Neural progenitor cell (in vitro differentiated cells): ENCODE measurements around the gene SINHCAF. TPM values are rescaled to one million over a fixed set of nuclear protein-coding genes. Genes with fewer than 3 reads are reported as not detected.

ENCODE experiments used
- DNase-seq: peaks from one replicate; pipeline ENCODE4 v3.0.0-alpha.2; 2016; ENCODE audit warnings: low spot score
- H2AFZ ChIP-seq: fragments of 200-600 bp; sonication (generic); replicated peaks from 2 replicates; pipeline ENCODE4 v1.6.1; 2016; ENCODE audit warnings: antibody characterized with exemption
- H3F3A ChIP-seq: fragments of 200-600 bp; sonication (generic); 2 replicates; pipeline ENCODE4 v1.6.1; 2016; ENCODE audit warnings: antibody characterized with exemption, low read depth
- H3K27ac ChIP-seq: fragments of 200-600 bp; sonication (generic); 2 replicates; pipeline ENCODE4 v1.5.1; 2016; ENCODE audit warnings: mild to moderate bottlenecking
- H3K27me3 ChIP-seq: fragments of 200-600 bp; sonication (generic); 2 replicates; pipeline ENCODE4 v1.6.1; 2016; ENCODE audit warnings: mild to moderate bottlenecking, moderate library complexity
- H3K36me3 ChIP-seq: fragments of 200-600 bp; sonication (generic); 2 replicates; pipeline ENCODE4 v1.5.1; 2016
- H3K4me1 ChIP-seq: fragments of 200-600 bp; sonication (generic); 2 replicates; pipeline ENCODE4 v1.6.1; 2016; ENCODE audit warnings: mixed run types
- H3K4me2 ChIP-seq: fragments of 200-600 bp; sonication (generic); 2 replicates; pipeline ENCODE4 v1.6.1; 2016
- H3K4me3 ChIP-seq: fragments of 200-600 bp; sonication (generic); 2 replicates; pipeline ENCODE4 v1.5.1; 2016
- H3K79me2 ChIP-seq: fragments of 200-600 bp; sonication (generic); 2 replicates; pipeline ENCODE4 v1.6.1; 2016; ENCODE audit warnings: low read depth
- H3K9ac ChIP-seq: fragments of 200-600 bp; sonication (generic); 2 replicates; pipeline ENCODE4 v1.6.1; 2016
- H3K9me3 ChIP-seq: fragments of 200-600 bp; sonication (generic); 2 replicates; pipeline ENCODE4 v1.5.1; 2016; ENCODE audit warnings: low read depth
- H4K20me1 ChIP-seq: fragments of 200-600 bp; sonication (generic); 2 replicates; pipeline ENCODE4 v1.6.1; 2016; ENCODE audit warnings: low read depth
- H3K27ac Mint-ChIP-seq: 3 replicates; pipeline ENCODE4 v1.8.0; 2021; ENCODE audit warnings: mixed read lengths
- H3K27me3 Mint-ChIP-seq: 2 replicates; pipeline ENCODE4 v1.8.0; 2022; ENCODE audit warnings: low read depth, mild to moderate bottlenecking, inconsistent platforms, moderate library complexity, mixed read lengths; ENCODE audit not compliant: insufficient read depth
- H3K36me3 Mint-ChIP-seq: 3 replicates; pipeline ENCODE4 v1.8.0; 2021; ENCODE audit warnings: mixed read lengths
- H3K4me1 Mint-ChIP-seq: 3 replicates; pipeline ENCODE4 v1.8.0; 2021; ENCODE audit warnings: mixed read lengths
- H3K4me3 Mint-ChIP-seq: 3 replicates; pipeline ENCODE4 v1.8.0; 2021; ENCODE audit warnings: mild to moderate bottlenecking, moderate library complexity, mixed read lengths
- H3K9me3 Mint-ChIP-seq: 3 replicates; pipeline ENCODE4 v1.8.0; 2020; ENCODE audit warnings: mixed read lengths
- CTCF ChIP-seq: fragments of 200-600 bp; sonication (generic); IDR thresholded peaks from 2 replicates; pipeline ENCODE4 v1.5.1; 2017; ENCODE audit warnings: antibody characterized with exemption, mild to moderate bottlenecking
- EZH2 ChIP-seq: fragments of 200-600 bp; sonication (generic); IDR thresholded peaks from 2 replicates; pipeline ENCODE4 v1.6.1; 2017; ENCODE audit warnings: antibody characterized with exemption, mild to moderate bottlenecking, moderate library complexity
- EZH2phosphoT487 ChIP-seq: fragments of 200-600 bp; sonication (generic); IDR thresholded peaks from 2 replicates; pipeline ENCODE4 v1.6.1; 2017; ENCODE audit warnings: antibody characterized with exemption
- total RNA-seq: library from RNA; depleted of rRNA; stranded (reverse); fragments of >200 nt; gene quantifications from 2 replicates; pipeline ENCODE4 v1.2.3, GENCODE V29; 2015; ENCODE audit warnings: low replicate concordance

SINHCAF gene
- total RNA-seq, 1 donor from 2014 or later, result 1,260 TPM

GRCh38 chr12:31234955-31235867, 90.7 kb downstream of the SINHCAF start:
- peaks cover 10% of the 10 kb centered on the region for H3K9me3 Mint-ChIP-seq
- peak; percentile 73 for DNase-seq
- H4K20me1 ChIP-seq, result no peaks in the 10 kb centered on the region
- H3K79me2 ChIP-seq, result no peaks in the 10 kb centered on the region
- H2AFZ ChIP-seq, result peak overlapping the region; percentile 93
- H3K9me3 ChIP-seq, result no peaks in the 10 kb centered on the region
- no peak overlapping the region for H3K27ac ChIP-seq
- no peak overlapping the region for H3K4me3 ChIP-seq
- H3K4me2 ChIP-seq, result peak overlapping the region; percentile 64
- peaks cover 4% of the 10 kb centered on the region for H3K27me3 Mint-ChIP-seq
- H3K27ac Mint-ChIP-seq, result peak overlapping the region; percentile 64
- H3K9ac ChIP-seq, result no peak overlapping the region
- H3K27me3 ChIP-seq, result no peaks in the 10 kb centered on the region
- no peaks in the 10 kb centered on the region for H3K36me3 Mint-ChIP-seq
- H3K36me3 ChIP-seq, result no peaks in the 10 kb centered on the region
- no peak overlapping the region for H3K4me3 Mint-ChIP-seq
- H3K4me1 Mint-ChIP-seq, result peaks cover 12% of the 10 kb centered on the region
- H3F3A ChIP-seq, result peaks cover 10% of the 10 kb centered on the region
- H3K4me1 ChIP-seq, result peaks cover 14% of the 10 kb centered on the region
- TF ChIP-seq EZH2phosphoT487 (no peak), CTCF (peak; percentile 59)

- H3K27ac Mint-ChIP-seq, result peak overlapping the region; percentile 64
- H3F3A ChIP-seq, result peaks cover 10% of the 10 kb centered on the region
- H3K36me3 ChIP-seq, result no peaks in the 10 kb centered on the region
- TF ChIP-seq EZH2phosphoT487, result no peak
- no peak for TF ChIP-seq EZH2
- TF ChIP-seq CTCF, result no peak
- no peak overlapping the region for H3K4me3 ChIP-seq
- H3K9me3 Mint-ChIP-seq, result peaks cover 10% of the 10 kb centered on the region
- H3K4me1 Mint-ChIP-seq, result peaks cover 12% of the 10 kb centered on the region
- H4K20me1 ChIP-seq, result no peaks in the 10 kb centered on the region
- H3K27ac ChIP-seq, result no peak overlapping the region
- H3K27me3 ChIP-seq, result no peaks in the 10 kb centered on the region
- peaks cover 14% of the 10 kb centered on the region for H3K4me1 ChIP-seq
- no peak for DNase-seq
- H3K27me3 Mint-ChIP-seq, result peaks cover 4% of the 10 kb centered on the region
- no peak overlapping the region for H3K9ac ChIP-seq
- peak overlapping the region; percentile 93 for H2AFZ ChIP-seq
- no peaks in the 10 kb centered on the region for H3K79me2 ChIP-seq
- H3K4me2 ChIP-seq, result no peak overlapping the region
- H3K9me3 ChIP-seq, result no peaks in the 10 kb centered on the region
- H3K36me3 Mint-ChIP-seq, result no peaks in the 10 kb centered on the region
- H3K4me3 Mint-ChIP-seq, result no peak overlapping the region
These were observed 91.7 kb downstream of the SINHCAF start for GRCh38 chr12:31234053-31234840.

- Histone ChIP-seq H3F3A (peaks cover 7% of the 10 kb centered on the region), H2AFZ (no peak overlapping the region), H3K4me2 (no peak overlapping the region), H3K9me3 (no peaks in the 10 kb centered on the region), H3K27ac (no peak overlapping the region), H4K20me1 (no peaks in the 10 kb centered on the region), H3K4me1 (peaks cover 14% of the 10 kb centered on the region), H3K4me3 (no peak overlapping the region), H3K79me2 (no peaks in the 10 kb centered on the region), H3K36me3 (no peaks in the 10 kb centered on the region), H3K9ac (no peak overlapping the region), H3K27me3 (no peaks in the 10 kb centered on the region)
- no peak for TF ChIP-seq CTCF
- TF ChIP-seq EZH2phosphoT487, result no peak
- no peak for TF ChIP-seq EZH2
- no peak for DNase-seq
- peaks cover 4% of the 10 kb centered on the region for H3K27me3 Mint-ChIP-seq
- H3K27ac Mint-ChIP-seq, result no peak overlapping the region
- H3K36me3 Mint-ChIP-seq, result no peaks in the 10 kb centered on the region
- H3K4me3 Mint-ChIP-seq, result no peak overlapping the region
- H3K9me3 Mint-ChIP-seq, result peaks cover 10% of the 10 kb centered on the region
- H3K4me1 Mint-ChIP-seq, result peaks cover 12% of the 10 kb centered on the region
These were observed 92.8 kb downstream of the SINHCAF start for GRCh38 chr12:31233061-31233730.
